Forelimb muscle (tissue), 1 donor: Measurements from ENCODE around the gene CRYGS. TPM values are rescaled to one million over a fixed set of nuclear protein-coding genes. Genes with fewer than 3 reads are reported as not detected.
"Not testable (repeated sequence)": the region's sequence is repeated elsewhere in the genome, so short reads cannot be mapped to it uniquely, and the experiment has no call there.

ENCODE experiments used
- DNase-seq: peaks from one replicate; pipeline ENCODE4 v3.0.0-alpha.2; 2013; ENCODE audit warnings: low read depth
- polyA plus RNA-seq: library from polyadenylated mRNA; unstranded; fragments of 120-200 nt; gene quantifications from one replicate; pipeline ENCODE4 v1.2.1, GENCODE V29; 2013; ENCODE audit not compliant: insufficient read length

Gene CRYGS
- polyA plus RNA-seq = 3.5 TPM

- no peak for DNase-seq
Measured at GRCh38 chr3:186544281-186544680, at the start of gene CRYGS. Gene CRYGS, minus strand, starts transcription at chr3:186544380. Its CDS starts 54 bp downstream, at chr3:186544326.

GRCh38 chr3:186593862-186594261 lies 49.7 kb upstream of the CRYGS start:
- no peak for DNase-seq

- DNase-seq = no peak
Measured at GRCh38 chr3:186592682-186593081, 48.5 kb upstream of the CRYGS start.

- DNase-seq = no peak
Measured at GRCh38 chr3:186590580-186591295, 46.6 kb upstream of the CRYGS start.

- no peak for DNase-seq
Measured at GRCh38 chr3:186589856-186590579, 45.8 kb upstream of the CRYGS start.

GRCh38 chr3:186589121-186589520 lies 44.9 kb upstream of the CRYGS start:
- DNase-seq = no peak

- no peak for DNase-seq
Measured at GRCh38 chr3:186588632-186589031, 44.5 kb upstream of the CRYGS start.

GRCh38 chr3:186587183-186587582 lies 43.0 kb upstream of the CRYGS start:
- DNase-seq = no peak

GRCh38 chr3:186586245-186586644 lies 42.1 kb upstream of the CRYGS start:
- DNase-seq = not testable (repeated sequence)

- no peak for DNase-seq
Measured at GRCh38 chr3:186583831-186584230, 39.7 kb upstream of the CRYGS start.

GRCh38 chr3:186582541-186582940 lies 38.4 kb upstream of the CRYGS start:
- no peak for DNase-seq

GRCh38 chr3:186580785-186581184 lies 36.6 kb upstream of the CRYGS start:
- no peak for DNase-seq

GRCh38 chr3:186577521-186577920 lies 33.3 kb upstream of the CRYGS start:
- no peak for DNase-seq

GRCh38 chr3:186571644-186572013 lies 27.4 kb upstream of the CRYGS start:
- DNase-seq = no peak

- DNase-seq = no peak
Measured at GRCh38 chr3:186570941-186571643, 26.9 kb upstream of the CRYGS start.

GRCh38 chr3:186570096-186570940 lies 26.1 kb upstream of the CRYGS start, which contains the start of gene DNAJB11:
Gene DNAJB11, plus strand, starts transcription at chr3:186570720. Its CDS starts 178 bp downstream, at chr3:186570898.
- DNase-seq = peak; percentile 100

GRCh38 chr3:186569779-186570095 lies 25.6 kb upstream of the CRYGS start:
- DNase-seq = no peak

- not testable (repeated sequence) for DNase-seq
Measured at GRCh38 chr3:186569361-186569760, 25.2 kb upstream of the CRYGS start.

- DNase-seq = peak; percentile 73
Measured at GRCh38 chr3:186567072-186567921, 23.1 kb upstream of the CRYGS start, which contains the start of gene TBCCD1. Gene TBCCD1, minus strand, starts transcription at chr3:186567339. Its CDS starts 3,010 bp downstream, at chr3:186564329.

- no peak for DNase-seq
Measured at GRCh38 chr3:186566772-186567071, 22.5 kb upstream of the CRYGS start.

GRCh38 chr3:186564586-186564985 lies 20.4 kb upstream of the CRYGS start:
- DNase-seq = no peak
